ENCODE data around the gene FSD1.

The FSD1 gene

DNA sequence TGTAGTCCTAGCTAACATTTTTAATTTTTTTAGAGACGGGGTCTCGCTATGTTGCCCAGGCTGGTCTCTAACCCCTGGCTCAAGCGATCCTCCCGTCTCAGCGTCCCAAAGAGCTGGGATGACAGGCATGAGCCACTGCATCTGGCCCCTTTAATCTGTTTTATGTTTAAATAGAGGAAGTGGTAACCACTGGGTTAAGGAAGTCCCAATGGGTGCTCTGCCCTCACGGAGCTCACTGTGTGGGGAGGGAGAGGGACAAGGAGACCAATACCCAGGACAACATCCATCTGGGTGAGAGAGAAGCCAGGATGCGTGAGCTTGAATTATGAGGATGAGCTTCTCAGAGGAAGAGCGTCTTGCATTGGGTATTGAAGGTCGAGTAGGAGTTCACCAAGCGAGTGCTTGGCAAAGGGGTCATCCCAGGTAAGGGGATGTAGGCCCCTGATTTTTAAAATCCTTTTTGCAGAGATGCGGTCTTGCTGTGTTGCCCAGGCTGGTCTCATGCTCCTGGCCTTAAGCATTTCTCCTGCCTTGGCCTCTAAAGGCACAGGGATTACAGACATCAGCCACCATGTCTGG lies 43.7 kb upstream of the FSD1 start:
- H3K4me2 ChIP-seq (ENCODE audit: low read length) = no peak overlapping the region
- no CpG with 5 or more reads among the region's 11 CpGs for WGBS (ENCODE audit: extremely low coverage, insufficient coverage, insufficient read length)
- no peak overlapping the region for H2BK5ac ChIP-seq (ENCODE audit: low read depth, low read length, poor library complexity)
- H4K91ac ChIP-seq (ENCODE audit: low read depth, low read length) = no peak overlapping the region
- H2AK5ac ChIP-seq (ENCODE audit: low read length) = no peak overlapping the region
- H3K79me1 ChIP-seq (ENCODE audit: low read length) = no peaks in the 10 kb centered on the region
- H3K9me3 ChIP-seq (ENCODE audit: insufficient read depth, low read depth, low read length) = peaks cover 5% of the 10 kb centered on the region
- H3K79me2 ChIP-seq (ENCODE audit: control insufficient read depth, insufficient read depth, low read length, poor library complexity) = no peaks in the 10 kb centered on the region
- no peak overlapping the region for H4K8ac ChIP-seq (ENCODE audit: low read depth, low read length)
- H3K23ac ChIP-seq (ENCODE audit: low read length) = no peak overlapping the region
- H4K12ac ChIP-seq (ENCODE audit: low read depth, low read length) = no peak overlapping the region
- no peak overlapping the region for H2BK12ac ChIP-seq (ENCODE audit: low read length)
- H2BK120ac ChIP-seq (ENCODE audit: insufficient read depth, low read length, poor library complexity) = no peak overlapping the region
- H3K14ac ChIP-seq (ENCODE audit: low read length) = no peak overlapping the region
- H3K4ac ChIP-seq (ENCODE audit: low read depth, low read length) = no peak overlapping the region
- no peak for DNase-seq
- H3K4me1 ChIP-seq (ENCODE audit: control insufficient read depth in 1 of 2, insufficient read depth in 2 of 2, low read length in 2 of 2) = no peaks in the 10 kb centered on the region
- no peak overlapping the region for H3K4me3 ChIP-seq (ENCODE audit: low read depth, low read length)
- no peak overlapping the region for H3K18ac ChIP-seq (ENCODE audit: low read length)
- no peak overlapping the region for H3K27ac ChIP-seq (ENCODE audit: low read depth, low read length)
- peaks cover 36 to 38% of the 10 kb centered on the region in 2 experiments for H3K36me3 ChIP-seq (ENCODE audit: control insufficient read depth in 1 of 2, insufficient read depth in 2 of 2, low read length in 2 of 2)
- H3K9ac ChIP-seq (ENCODE audit: low read length) = no peak overlapping the region
- H2AFZ ChIP-seq (ENCODE audit: insufficient read depth, low read length, poor library complexity) = no peak overlapping the region
- H3K27me3 ChIP-seq (ENCODE audit: insufficient read depth, low read length) = no peaks in the 10 kb centered on the region

DNA sequence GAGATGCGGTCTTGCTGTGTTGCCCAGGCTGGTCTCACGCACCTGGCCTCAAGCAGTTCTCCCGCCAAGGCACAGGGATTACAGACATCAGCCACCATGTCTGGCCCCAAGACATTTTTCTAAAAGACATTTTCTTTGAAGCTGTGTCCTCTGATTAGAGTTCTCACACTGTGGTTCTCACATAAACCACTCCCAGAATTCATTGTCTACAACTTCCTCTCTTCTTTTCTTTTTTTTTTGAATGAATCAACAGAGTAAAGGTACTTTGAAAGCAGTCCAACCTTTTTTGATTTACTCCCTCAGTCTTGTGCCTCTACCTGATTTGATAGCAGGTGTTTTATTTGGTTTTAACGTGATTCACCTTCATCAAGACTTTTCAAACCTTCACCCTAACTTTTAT lies 39.6 kb upstream of the FSD1 start:
- Histone ChIP-seq H3K14ac (ENCODE audit: low read length) (no peak overlapping the region), H3K9me3 (ENCODE audit: insufficient read depth, low read depth, low read length) (peaks cover 1% of the 10 kb centered on the region), H3K36me3 (ENCODE audit: control insufficient read depth in 1 of 2, insufficient read depth in 2 of 2, low read length in 2 of 2) (peaks cover 20 to 24% of the 10 kb centered on the region in 2 experiments), H3K4ac (ENCODE audit: low read depth, low read length) (no peak overlapping the region), H4K12ac (ENCODE audit: low read depth, low read length) (no peak overlapping the region), H2BK120ac (ENCODE audit: insufficient read depth, low read length, poor library complexity) (no peak overlapping the region), H3K79me2 (ENCODE audit: control insufficient read depth, insufficient read depth, low read length, poor library complexity) (no peaks in the 10 kb centered on the region), H2BK5ac (ENCODE audit: low read depth, low read length, poor library complexity) (no peak overlapping the region), H3K79me1 (ENCODE audit: low read length) (no peaks in the 10 kb centered on the region), H3K23ac (ENCODE audit: low read length) (no peak overlapping the region), H3K27ac (ENCODE audit: low read depth, low read length) (no peak overlapping the region), H2AK5ac (ENCODE audit: low read length) (no peak overlapping the region), H3K18ac (ENCODE audit: low read length) (no peak overlapping the region), H4K8ac (ENCODE audit: low read depth, low read length) (no peak overlapping the region), H2BK12ac (ENCODE audit: low read length) (no peak overlapping the region), H3K4me2 (ENCODE audit: low read length) (no peak overlapping the region), H3K27me3 (ENCODE audit: insufficient read depth, low read length) (no peaks in the 10 kb centered on the region), H2AFZ (ENCODE audit: insufficient read depth, low read length, poor library complexity) (no peak overlapping the region), H3K9ac (ENCODE audit: low read length) (no peak overlapping the region), H4K91ac (ENCODE audit: low read depth, low read length) (no peak overlapping the region), H3K4me3 (ENCODE audit: low read depth, low read length) (no peak overlapping the region), H3K4me1 (ENCODE audit: control insufficient read depth in 1 of 2, insufficient read depth in 2 of 2, low read length in 2 of 2) (no peaks in the 10 kb centered on the region)
- WGBS (ENCODE audit: extremely low coverage, insufficient coverage, insufficient read length) = no CpG with 5 or more reads among the region's 4 CpGs
- no peak for DNase-seq

DNA sequence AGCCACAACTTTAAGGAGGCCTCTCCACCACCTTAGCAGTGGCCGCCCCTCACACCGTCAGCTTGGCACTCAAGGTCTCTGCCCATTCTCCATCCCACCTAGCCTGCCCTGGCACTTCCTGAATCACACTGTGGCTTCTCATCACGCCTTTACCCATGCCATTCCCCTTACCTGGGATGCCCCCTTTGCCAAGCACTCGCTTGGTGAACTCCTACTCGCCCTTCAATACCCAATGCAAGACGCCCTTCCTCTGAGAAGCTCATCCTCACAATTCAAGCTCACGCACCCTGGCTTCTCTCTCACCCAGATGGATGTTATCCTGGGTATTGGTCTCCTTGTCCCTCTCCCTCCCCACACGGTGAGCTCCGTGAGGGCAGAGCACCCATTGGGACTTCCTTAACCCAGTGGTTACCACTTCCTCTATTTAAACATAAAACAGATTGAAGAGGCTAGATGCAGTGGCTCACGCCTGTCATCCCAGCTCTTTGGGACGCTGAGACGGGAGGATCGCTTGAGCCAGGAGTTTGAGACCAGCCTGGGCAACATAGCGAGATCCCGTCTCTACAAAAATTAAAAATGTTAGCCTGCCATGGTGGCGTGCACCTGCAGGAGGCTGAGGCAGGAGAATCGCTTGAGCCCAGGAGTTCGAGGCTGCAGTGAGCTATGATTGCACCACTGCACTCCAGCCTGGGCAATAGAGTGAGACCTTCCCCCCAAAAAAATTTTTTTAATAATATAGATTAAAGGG lies 38.0 kb upstream of the FSD1 start:
- Histone ChIP-seq H3K79me2 (ENCODE audit: control insufficient read depth, insufficient read depth, low read length, poor library complexity) (no peaks in the 10 kb centered on the region), H3K18ac (ENCODE audit: low read length) (no peak overlapping the region), H3K9ac (ENCODE audit: low read length) (no peak overlapping the region), H2AK5ac (ENCODE audit: low read length) (no peak overlapping the region), H4K91ac (ENCODE audit: low read depth, low read length) (no peak overlapping the region), H3K4me3 (ENCODE audit: low read depth, low read length) (peak overlapping the region; percentile 13), H3K79me1 (ENCODE audit: low read length) (no peaks in the 10 kb centered on the region), H2BK12ac (ENCODE audit: low read length) (no peak overlapping the region), H2BK5ac (ENCODE audit: low read depth, low read length, poor library complexity) (no peak overlapping the region), H3K27me3 (ENCODE audit: insufficient read depth, low read length) (no peaks in the 10 kb centered on the region), H3K14ac (ENCODE audit: low read length) (no peak overlapping the region), H4K8ac (ENCODE audit: low read depth, low read length) (no peak overlapping the region), H3K23ac (ENCODE audit: low read length) (no peak overlapping the region), H3K4me2 (ENCODE audit: low read length) (no peak overlapping the region), H4K12ac (ENCODE audit: low read depth, low read length) (no peak overlapping the region), H3K9me3 (ENCODE audit: insufficient read depth, low read depth, low read length) (peaks cover 1% of the 10 kb centered on the region), H3K36me3 (ENCODE audit: control insufficient read depth in 1 of 2, insufficient read depth in 2 of 2, low read length in 2 of 2) (peaks cover 15 to 23% of the 10 kb centered on the region in 2 experiments), H2AFZ (ENCODE audit: insufficient read depth, low read length, poor library complexity) (no peak overlapping the region), H3K4ac (ENCODE audit: low read depth, low read length) (no peak overlapping the region), H3K27ac (ENCODE audit: low read depth, low read length) (no peak overlapping the region), H2BK120ac (ENCODE audit: insufficient read depth, low read length, poor library complexity) (no peak overlapping the region), H3K4me1 (ENCODE audit: control insufficient read depth in 1 of 2, insufficient read depth in 2 of 2, low read length in 2 of 2) (no peaks in the 10 kb centered on the region)
- WGBS (ENCODE audit: extremely low coverage, insufficient coverage, insufficient read length) = no CpG with 5 or more reads among the region's 18 CpGs
- no peak for DNase-seq

DNA sequence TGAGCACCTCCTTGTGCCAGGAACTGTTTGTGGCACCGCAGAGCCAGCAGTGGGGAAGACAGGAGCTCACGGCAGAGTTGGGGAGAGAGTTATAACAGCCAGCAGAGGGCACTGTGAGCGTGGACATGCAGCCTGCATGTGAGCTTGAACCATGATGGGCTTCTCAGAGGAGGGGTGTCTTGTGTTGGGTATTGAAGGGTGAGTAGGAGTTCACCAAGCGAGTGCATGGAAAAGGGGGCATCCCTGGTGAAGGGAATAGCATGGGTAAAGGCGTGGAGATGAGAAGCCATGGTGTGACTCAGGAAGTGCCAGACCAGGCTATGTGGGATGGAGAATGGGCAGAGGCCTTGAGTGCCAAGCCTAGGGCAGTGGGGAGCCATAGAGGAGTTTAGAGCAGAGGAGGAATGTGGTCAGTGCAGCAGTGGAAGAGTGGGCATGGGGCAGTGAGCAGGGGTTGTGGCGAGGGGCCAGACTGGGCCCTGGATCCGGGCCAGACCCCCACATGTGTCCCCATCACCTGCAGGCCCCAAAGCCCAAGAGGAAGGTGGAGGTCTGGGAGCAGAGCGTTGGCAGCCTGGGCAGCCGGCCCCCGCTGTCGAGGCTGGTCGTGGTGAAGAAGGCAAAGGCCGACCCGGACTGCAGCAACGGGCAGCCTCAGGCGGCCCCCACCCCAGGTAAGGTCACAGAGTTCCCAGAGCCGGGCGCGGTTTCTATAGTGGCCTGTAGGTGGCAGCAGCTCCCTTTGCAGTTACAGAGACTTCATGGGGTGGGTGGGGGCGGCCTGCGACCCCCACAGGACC lies 37.1 kb upstream of the FSD1 start:
- H3K14ac ChIP-seq (ENCODE audit: low read length) = no peak overlapping the region
- H3K27me3 ChIP-seq (ENCODE audit: insufficient read depth, low read length) = no peaks in the 10 kb centered on the region
- H3K9ac ChIP-seq (ENCODE audit: low read length) = no peak overlapping the region
- H3K18ac ChIP-seq (ENCODE audit: low read length) = no peak overlapping the region
- H3K4ac ChIP-seq (ENCODE audit: low read depth, low read length) = no peak overlapping the region
- no peak overlapping the region for H2BK120ac ChIP-seq (ENCODE audit: insufficient read depth, low read length, poor library complexity)
- no peak overlapping the region for H4K8ac ChIP-seq (ENCODE audit: low read depth, low read length)
- H3K23ac ChIP-seq (ENCODE audit: low read length) = no peak overlapping the region
- peak; percentile 66 to 82 for DNase-seq
- H3K9me3 ChIP-seq (ENCODE audit: insufficient read depth, low read depth, low read length) = peaks cover 1% of the 10 kb centered on the region
- peaks cover 17 to 21% of the 10 kb centered on the region in 2 experiments for H3K36me3 ChIP-seq (ENCODE audit: control insufficient read depth in 1 of 2, insufficient read depth in 2 of 2, low read length in 2 of 2)
- H2BK5ac ChIP-seq (ENCODE audit: low read depth, low read length, poor library complexity) = no peak overlapping the region
- H2AFZ ChIP-seq (ENCODE audit: insufficient read depth, low read length, poor library complexity) = no peak overlapping the region
- no peak overlapping the region for H3K4me3 ChIP-seq (ENCODE audit: low read depth, low read length)
- H3K27ac ChIP-seq (ENCODE audit: low read depth, low read length) = no peak overlapping the region
- H3K4me2 ChIP-seq (ENCODE audit: low read length) = no peak overlapping the region
- H4K91ac ChIP-seq (ENCODE audit: low read depth, low read length) = no peak overlapping the region
- no peaks in the 10 kb centered on the region for H3K79me2 ChIP-seq (ENCODE audit: control insufficient read depth, insufficient read depth, low read length, poor library complexity)
- no peaks in the 10 kb centered on the region for H3K4me1 ChIP-seq (ENCODE audit: control insufficient read depth in 1 of 2, insufficient read depth in 2 of 2, low read length in 2 of 2)
- no peak overlapping the region for H4K12ac ChIP-seq (ENCODE audit: low read depth, low read length)
- WGBS (ENCODE audit: extremely low coverage, insufficient coverage, insufficient read length) = no CpG with 5 or more reads among the region's 21 CpGs
- no peak overlapping the region for H2BK12ac ChIP-seq (ENCODE audit: low read length)
- H3K79me1 ChIP-seq (ENCODE audit: low read length) = no peaks in the 10 kb centered on the region
- H2AK5ac ChIP-seq (ENCODE audit: low read length) = no peak overlapping the region

Data from trophoblast cell (in vitro differentiated cells and primary cell).